ENCODE results near the gene RGS6.

RGS6 gene

DNA sequence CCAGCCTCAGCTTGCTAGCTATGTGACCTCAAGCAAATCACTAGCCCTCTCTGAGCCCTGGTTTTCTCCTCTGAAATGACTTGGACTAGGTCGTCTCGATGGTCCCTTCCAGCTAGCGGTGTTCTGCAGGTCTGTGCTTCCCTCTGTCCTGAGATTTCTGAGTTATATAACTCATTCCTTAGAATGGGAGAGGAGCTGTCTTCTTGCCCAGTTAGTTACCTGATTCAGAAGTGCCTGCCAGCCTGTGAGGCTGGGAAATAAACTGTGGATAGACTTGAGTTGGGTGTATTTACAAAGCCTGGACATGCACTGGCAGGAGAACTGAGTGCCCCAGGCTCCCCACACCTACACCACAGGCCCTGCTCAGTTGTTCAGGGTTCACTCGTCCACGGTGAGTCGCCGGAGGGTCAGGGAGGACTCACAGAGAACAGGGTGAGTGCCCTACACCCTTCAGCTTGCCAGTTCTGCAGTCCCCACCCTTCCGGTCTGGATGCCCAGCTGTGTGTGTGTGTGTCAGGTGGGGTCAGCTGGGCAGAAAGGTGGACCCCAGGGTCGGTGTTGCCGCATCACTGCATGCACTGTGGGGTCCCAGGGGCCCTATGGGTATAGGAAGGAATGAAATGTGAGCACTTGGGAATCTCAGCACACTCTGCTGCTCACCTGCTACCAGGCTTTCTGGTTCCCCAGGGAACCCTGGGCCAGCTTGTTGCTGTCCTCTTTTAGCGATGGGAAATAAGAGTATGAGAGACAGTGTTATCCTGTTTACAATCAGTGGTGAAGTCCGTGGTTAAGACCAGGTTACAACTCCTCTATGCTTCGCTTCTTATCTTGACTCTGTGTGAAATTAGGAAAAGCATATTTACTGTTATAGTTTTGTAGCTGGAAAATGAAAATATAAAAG is 613.4 kb downstream of the RGS6 start:
- no peak overlapping the region for H2AK5ac ChIP-seq (ENCODE audit: low read length)
- no peak overlapping the region for H3K14ac ChIP-seq (ENCODE audit: low read length)
- H3K9me3 ChIP-seq (ENCODE audit: insufficient read depth, low read depth, low read length) = no peaks in the 10 kb centered on the region
- no peaks in the 10 kb centered on the region for H3K27me3 ChIP-seq (ENCODE audit: insufficient read depth, low read length)
- no peak overlapping the region for H2BK12ac ChIP-seq (ENCODE audit: low read length)
- no peak for DNase-seq
- no peak overlapping the region for H2AFZ ChIP-seq (ENCODE audit: insufficient read depth, low read length, poor library complexity)
- H3K18ac ChIP-seq (ENCODE audit: low read length) = no peak overlapping the region
- H3K4me1 ChIP-seq (ENCODE audit: control insufficient read depth in 1 of 2, insufficient read depth in 2 of 2, low read length in 2 of 2) = peaks cover 8 to 11% of the 10 kb centered on the region in 2 experiments
- H3K79me2 ChIP-seq (ENCODE audit: control insufficient read depth, insufficient read depth, low read length, poor library complexity) = no peaks in the 10 kb centered on the region
- H4K91ac ChIP-seq (ENCODE audit: low read depth, low read length) = no peak overlapping the region
- H4K8ac ChIP-seq (ENCODE audit: low read depth, low read length) = no peak overlapping the region
- no peaks in the 10 kb centered on the region for H3K79me1 ChIP-seq (ENCODE audit: low read length)
- H4K12ac ChIP-seq (ENCODE audit: low read depth, low read length) = no peak overlapping the region
- peak overlapping the region; percentile 18 for H3K4me3 ChIP-seq (ENCODE audit: low read depth, low read length)
- no peak overlapping the region for H2BK5ac ChIP-seq (ENCODE audit: low read depth, low read length, poor library complexity)
- H3K23ac ChIP-seq (ENCODE audit: low read length) = no peak overlapping the region
- H3K36me3 ChIP-seq (ENCODE audit: control insufficient read depth in 1 of 2, insufficient read depth in 2 of 2, low read length in 2 of 2) = no peaks in the 10 kb centered on the region
- H3K27ac ChIP-seq (ENCODE audit: low read depth, low read length) = no peak overlapping the region
- WGBS (ENCODE audit: extremely low coverage, insufficient coverage, insufficient read length) = no CpG with 5 or more reads among the region's 13 CpGs
- no peak overlapping the region for H3K4me2 ChIP-seq (ENCODE audit: low read length)
- H2BK120ac ChIP-seq (ENCODE audit: insufficient read depth, low read length, poor library complexity) = no peak overlapping the region
- no peak overlapping the region for H3K4ac ChIP-seq (ENCODE audit: low read depth, low read length)
- no peak overlapping the region for H3K9ac ChIP-seq (ENCODE audit: low read length)

DNA sequence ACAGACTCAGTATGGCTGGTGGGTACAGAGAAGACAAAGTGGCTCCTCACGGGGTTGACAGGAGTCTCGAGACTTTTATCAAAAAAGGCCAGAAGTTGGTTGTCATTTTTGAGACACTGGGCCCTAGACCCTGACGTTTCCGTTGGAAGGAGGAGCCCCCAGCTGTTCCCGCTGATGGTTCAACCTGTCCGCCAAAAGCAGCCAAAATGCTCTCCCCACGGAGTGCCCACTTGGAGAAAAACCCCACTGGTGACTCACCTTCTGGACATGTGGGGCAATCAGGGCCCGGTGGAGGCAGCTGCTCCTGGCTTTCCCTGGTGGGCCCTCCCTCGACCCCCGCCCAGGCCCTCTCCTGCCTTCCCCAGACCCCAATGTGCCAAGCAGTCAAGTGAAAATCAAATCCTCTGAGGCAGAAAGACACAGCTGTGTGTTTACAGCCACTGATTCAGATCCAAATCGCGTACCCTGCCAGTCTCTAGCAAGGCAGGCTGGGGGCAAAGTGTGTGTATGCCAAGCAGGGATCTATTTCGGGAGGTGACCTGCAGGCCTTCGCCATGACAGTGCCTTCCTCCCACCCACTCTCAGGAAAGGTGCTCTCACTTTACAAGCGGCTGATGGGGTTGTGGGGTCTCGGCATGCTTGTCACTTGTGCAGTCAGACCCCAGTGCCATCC is 614.3 kb downstream of the RGS6 start:
- no peaks in the 10 kb centered on the region for H3K79me1 ChIP-seq (ENCODE audit: low read length)
- H3K4me3 ChIP-seq (ENCODE audit: low read depth, low read length) = no peak overlapping the region
- H2AFZ ChIP-seq (ENCODE audit: insufficient read depth, low read length, poor library complexity) = no peak overlapping the region
- DNase-seq = no peak
- no peak overlapping the region for H3K4me2 ChIP-seq (ENCODE audit: low read length)
- no peak overlapping the region for H2BK12ac ChIP-seq (ENCODE audit: low read length)
- H3K79me2 ChIP-seq (ENCODE audit: control insufficient read depth, insufficient read depth, low read length, poor library complexity) = no peaks in the 10 kb centered on the region
- peaks cover 8 to 11% of the 10 kb centered on the region in 2 experiments for H3K4me1 ChIP-seq (ENCODE audit: control insufficient read depth in 1 of 2, insufficient read depth in 2 of 2, low read length in 2 of 2)
- H3K4ac ChIP-seq (ENCODE audit: low read depth, low read length) = no peak overlapping the region
- no peak overlapping the region for H4K91ac ChIP-seq (ENCODE audit: low read depth, low read length)
- H3K9me3 ChIP-seq (ENCODE audit: insufficient read depth, low read depth, low read length) = no peaks in the 10 kb centered on the region
- H2BK120ac ChIP-seq (ENCODE audit: insufficient read depth, low read length, poor library complexity) = no peak overlapping the region
- no peak overlapping the region for H2AK5ac ChIP-seq (ENCODE audit: low read length)
- H3K36me3 ChIP-seq (ENCODE audit: control insufficient read depth in 1 of 2, insufficient read depth in 2 of 2, low read length in 2 of 2) = no peaks in the 10 kb centered on the region
- H3K9ac ChIP-seq (ENCODE audit: low read length) = no peak overlapping the region
- no peak overlapping the region for H4K8ac ChIP-seq (ENCODE audit: low read depth, low read length)
- no peak overlapping the region for H3K27ac ChIP-seq (ENCODE audit: low read depth, low read length)
- WGBS (ENCODE audit: extremely low coverage, insufficient coverage, insufficient read length) = no CpG with 5 or more reads among the region's 16 CpGs
- H3K18ac ChIP-seq (ENCODE audit: low read length) = no peak overlapping the region
- no peak overlapping the region for H3K23ac ChIP-seq (ENCODE audit: low read length)
- no peak overlapping the region for H4K12ac ChIP-seq (ENCODE audit: low read depth, low read length)
- H3K14ac ChIP-seq (ENCODE audit: low read length) = no peak overlapping the region
- H2BK5ac ChIP-seq (ENCODE audit: low read depth, low read length, poor library complexity) = no peak overlapping the region
- no peaks in the 10 kb centered on the region for H3K27me3 ChIP-seq (ENCODE audit: insufficient read depth, low read length)

DNA sequence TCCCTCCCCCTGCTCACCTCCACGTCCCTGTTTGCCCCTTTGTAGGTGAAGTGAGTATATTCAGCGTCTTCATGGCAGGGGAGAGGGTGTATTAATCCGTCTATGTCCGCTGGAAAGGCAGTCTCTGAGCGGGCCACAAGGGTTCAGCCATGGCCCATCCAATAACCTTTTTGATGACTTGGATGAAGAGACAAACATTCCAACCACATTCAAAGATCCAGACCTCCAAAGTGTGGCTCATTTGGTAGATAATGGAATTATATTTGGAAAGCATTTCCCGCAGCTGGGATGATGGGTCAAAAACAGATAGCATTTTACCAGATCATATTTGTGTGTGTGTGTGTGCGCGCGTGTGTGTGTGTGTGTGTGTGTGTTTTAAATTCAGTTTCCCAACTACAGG is 615.8 kb downstream of the RGS6 start:
- no peaks in the 10 kb centered on the region for H3K79me1 ChIP-seq (ENCODE audit: low read length)
- no peaks in the 10 kb centered on the region for H3K79me2 ChIP-seq (ENCODE audit: control insufficient read depth, insufficient read depth, low read length, poor library complexity)
- H3K14ac ChIP-seq (ENCODE audit: low read length) = no peak overlapping the region
- H3K9me3 ChIP-seq (ENCODE audit: insufficient read depth, low read depth, low read length) = no peaks in the 10 kb centered on the region
- H4K8ac ChIP-seq (ENCODE audit: low read depth, low read length) = no peak overlapping the region
- H3K9ac ChIP-seq (ENCODE audit: low read length) = no peak overlapping the region
- H3K4me2 ChIP-seq (ENCODE audit: low read length) = no peak overlapping the region
- no peak overlapping the region for H4K12ac ChIP-seq (ENCODE audit: low read depth, low read length)
- no peak overlapping the region for H2AFZ ChIP-seq (ENCODE audit: insufficient read depth, low read length, poor library complexity)
- no peak overlapping the region for H2AK5ac ChIP-seq (ENCODE audit: low read length)
- no peak overlapping the region for H3K4me3 ChIP-seq (ENCODE audit: low read depth, low read length)
- no peaks in the 10 kb centered on the region for H3K36me3 ChIP-seq (ENCODE audit: control insufficient read depth in 1 of 2, insufficient read depth in 2 of 2, low read length in 2 of 2)
- no peaks in the 10 kb centered on the region for H3K27me3 ChIP-seq (ENCODE audit: insufficient read depth, low read length)
- peaks cover 8 to 11% of the 10 kb centered on the region in 2 experiments for H3K4me1 ChIP-seq (ENCODE audit: control insufficient read depth in 1 of 2, insufficient read depth in 2 of 2, low read length in 2 of 2)
- H2BK12ac ChIP-seq (ENCODE audit: low read length) = no peak overlapping the region
- no peak overlapping the region for H3K18ac ChIP-seq (ENCODE audit: low read length)
- DNase-seq = no peak
- no peak overlapping the region for H3K27ac ChIP-seq (ENCODE audit: low read depth, low read length)
- H3K23ac ChIP-seq (ENCODE audit: low read length) = no peak overlapping the region
- no peak overlapping the region for H2BK120ac ChIP-seq (ENCODE audit: insufficient read depth, low read length, poor library complexity)
- H2BK5ac ChIP-seq (ENCODE audit: low read depth, low read length, poor library complexity) = no peak overlapping the region
- no peak overlapping the region for H4K91ac ChIP-seq (ENCODE audit: low read depth, low read length)
- no peak overlapping the region for H3K4ac ChIP-seq (ENCODE audit: low read depth, low read length)
- no CpG with 5 or more reads among the region's 9 CpGs for WGBS (ENCODE audit: extremely low coverage, insufficient coverage, insufficient read length)

DNA sequence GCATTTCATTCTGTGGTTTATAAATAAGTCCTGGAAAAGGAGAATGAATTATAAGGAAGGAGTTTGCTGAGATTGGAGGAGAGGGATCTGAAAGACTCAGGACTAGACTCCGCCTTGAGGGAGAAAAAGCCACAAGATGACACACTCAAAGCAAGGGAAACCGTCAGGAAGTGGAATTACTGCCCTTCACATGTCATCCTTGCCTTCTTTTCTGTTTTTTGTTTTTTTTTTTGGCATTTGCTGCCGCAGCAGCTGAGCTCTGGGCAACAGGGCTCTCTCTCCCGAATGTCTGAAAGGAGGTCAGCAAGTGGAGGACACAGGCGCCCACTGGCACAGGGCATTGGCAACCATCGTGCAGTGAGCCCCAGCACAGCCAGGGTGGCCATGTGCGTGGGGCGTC is 616.8 kb downstream of the RGS6 start:
- Histone ChIP-seq H4K91ac (ENCODE audit: low read depth, low read length) (no peak overlapping the region), H3K4me3 (ENCODE audit: low read depth, low read length) (no peak overlapping the region), H3K9ac (ENCODE audit: low read length) (no peak overlapping the region), H3K79me2 (ENCODE audit: control insufficient read depth, insufficient read depth, low read length, poor library complexity) (no peaks in the 10 kb centered on the region), H3K23ac (ENCODE audit: low read length) (no peak overlapping the region), H3K4ac (ENCODE audit: low read depth, low read length) (no peak overlapping the region), H2BK12ac (ENCODE audit: low read length) (no peak overlapping the region), H3K14ac (ENCODE audit: low read length) (no peak overlapping the region), H4K12ac (ENCODE audit: low read depth, low read length) (no peak overlapping the region), H3K4me1 (ENCODE audit: control insufficient read depth in 1 of 2, insufficient read depth in 2 of 2, low read length in 2 of 2) (peaks cover 8 to 11% of the 10 kb centered on the region in 2 experiments), H4K8ac (ENCODE audit: low read depth, low read length) (no peak overlapping the region), H2AK5ac (ENCODE audit: low read length) (no peak overlapping the region), H3K9me3 (ENCODE audit: insufficient read depth, low read depth, low read length) (no peaks in the 10 kb centered on the region), H3K27me3 (ENCODE audit: insufficient read depth, low read length) (no peaks in the 10 kb centered on the region), H2BK5ac (ENCODE audit: low read depth, low read length, poor library complexity) (no peak overlapping the region), H3K4me2 (ENCODE audit: low read length) (no peak overlapping the region), H3K27ac (ENCODE audit: low read depth, low read length) (no peak overlapping the region), H2AFZ (ENCODE audit: insufficient read depth, low read length, poor library complexity) (no peak overlapping the region), H3K36me3 (ENCODE audit: control insufficient read depth in 1 of 2, insufficient read depth in 2 of 2, low read length in 2 of 2) (no peaks in the 10 kb centered on the region), H3K79me1 (ENCODE audit: low read length) (no peaks in the 10 kb centered on the region), H3K18ac (ENCODE audit: low read length) (no peak overlapping the region), H2BK120ac (ENCODE audit: insufficient read depth, low read length, poor library complexity) (no peak overlapping the region)
- no CpG with 5 or more reads among the region's 8 CpGs for WGBS (ENCODE audit: extremely low coverage, insufficient coverage, insufficient read length)
- DNase-seq = no peak
